ENCODE results near the gene RGS6.
A peak's percentile ranks its signal among the peaks of the same experiment; 100 is the strongest.

The RGS6 gene

DNA sequence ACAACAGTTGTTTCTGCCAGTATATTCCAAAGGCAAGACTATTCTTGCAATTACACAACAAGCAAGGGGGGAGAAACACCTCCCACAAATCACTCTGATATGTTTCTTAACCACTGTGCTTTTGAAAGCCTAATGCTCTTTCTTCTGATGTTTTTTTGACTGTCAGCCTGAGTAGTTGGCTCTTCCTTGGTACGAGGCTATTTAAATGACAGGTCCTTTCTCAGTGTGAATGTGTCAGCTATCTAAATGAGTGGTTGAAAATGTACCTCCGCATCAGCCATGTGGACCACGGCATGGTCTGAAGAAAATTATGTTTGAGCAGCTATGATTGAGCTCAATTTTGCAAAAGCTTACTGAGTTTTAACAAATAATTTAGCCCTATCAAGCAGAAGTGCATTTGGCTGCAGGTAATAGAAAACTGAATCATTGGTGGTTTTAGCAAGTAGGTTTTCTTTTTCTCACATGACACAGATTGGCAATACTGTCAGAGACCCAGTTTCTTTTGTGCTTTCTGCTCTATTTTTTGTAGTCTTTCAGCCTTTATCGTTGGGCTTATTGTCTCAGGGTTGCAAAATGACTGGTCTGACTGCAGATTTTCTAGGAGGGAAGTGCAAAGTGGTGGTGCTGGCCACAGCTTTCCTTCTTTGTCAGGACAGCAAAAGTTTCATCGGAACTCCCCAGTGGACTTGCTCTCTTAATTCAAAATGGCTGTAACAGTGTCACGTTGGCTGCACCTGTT is 162.8 kb downstream of the RGS6 start:
- DNase-seq, result no peak

GRCh38 chr14:72097173-72097783 is 165.0 kb downstream of the RGS6 start:
- no peak for DNase-seq

GRCh38 chr14:72098210-72098609 is 166.0 kb downstream of the RGS6 start:
- DNase-seq, result no peak

DNA sequence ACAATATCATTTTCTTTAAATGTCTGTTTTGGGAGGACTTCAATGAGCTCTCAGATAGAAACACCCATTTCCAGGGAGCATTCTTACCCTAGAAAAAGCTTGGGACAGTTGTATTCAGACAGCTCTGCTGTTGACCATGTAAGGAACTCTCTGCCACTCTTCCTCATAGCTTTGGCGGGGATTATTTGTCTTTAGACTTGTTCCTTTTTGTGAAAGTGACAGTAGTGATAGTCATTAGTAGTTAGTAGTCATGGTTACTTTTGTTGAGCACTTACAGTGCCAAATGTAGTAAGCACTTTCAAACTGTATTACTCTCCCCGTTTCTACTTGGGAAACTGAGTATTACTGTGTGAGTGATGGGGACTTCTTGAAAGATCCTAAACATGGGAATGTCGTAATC is 167.3 kb downstream of the RGS6 start:
- DNase-seq, result no peak

GRCh38 chr14:72104011-72104613 is 171.9 kb downstream of the RGS6 start:
- DNase-seq, result peak in 1 of 2 donors; percentile 4

GRCh38 chr14:72111911-72112310 is 179.7 kb downstream of the RGS6 start:
- no peak for DNase-seq

- no peak for DNase-seq
Measured at GRCh38 chr14:72118841-72119240, 186.6 kb downstream of the RGS6 start.

DNA sequence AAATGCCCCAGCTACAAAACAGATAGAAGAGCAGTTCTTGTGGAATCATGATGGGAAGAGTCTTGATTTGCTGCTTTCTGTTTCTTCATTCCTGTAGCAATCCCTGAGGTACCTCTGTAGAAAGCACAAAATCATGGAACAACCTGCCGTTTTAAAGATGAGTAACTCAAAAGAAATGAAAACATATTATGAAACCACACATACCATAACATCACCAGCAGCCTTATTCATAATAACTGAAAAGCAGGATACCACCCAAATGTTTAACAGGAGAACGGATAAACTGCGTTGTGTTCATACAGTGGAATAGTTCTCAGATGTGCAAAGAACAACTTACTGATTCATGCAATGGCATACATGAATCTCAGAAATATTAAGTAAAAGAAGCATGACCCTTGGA is 188.1 kb downstream of the RGS6 start:
- DNase-seq, result no peak

GRCh38 chr14:72123755-72124154 is 191.5 kb downstream of the RGS6 start:
- DNase-seq, result no peak

DNA sequence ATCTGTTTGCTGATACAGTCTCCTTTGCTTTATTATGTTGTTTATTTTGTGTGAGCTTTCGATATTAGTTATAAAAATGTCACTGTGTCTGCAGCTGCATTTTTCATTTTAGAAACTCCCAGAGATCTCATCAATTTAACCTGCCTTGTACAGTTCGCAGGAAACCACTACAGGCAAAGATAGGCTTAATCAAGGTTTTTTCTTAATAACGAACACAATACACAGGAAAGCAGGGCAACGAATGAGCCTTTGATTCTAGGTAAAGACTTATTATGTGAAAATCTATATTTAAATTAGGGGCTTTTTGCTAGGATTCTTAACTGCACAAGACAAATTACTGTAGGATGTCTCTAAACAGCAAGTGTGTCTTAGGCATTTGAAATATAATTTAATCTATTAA is 191.9 kb downstream of the RGS6 start:
- DNase-seq, result no peak

- no peak for DNase-seq
Measured at GRCh38 chr14:72126091-72126490, 193.9 kb downstream of the RGS6 start.

DNA sequence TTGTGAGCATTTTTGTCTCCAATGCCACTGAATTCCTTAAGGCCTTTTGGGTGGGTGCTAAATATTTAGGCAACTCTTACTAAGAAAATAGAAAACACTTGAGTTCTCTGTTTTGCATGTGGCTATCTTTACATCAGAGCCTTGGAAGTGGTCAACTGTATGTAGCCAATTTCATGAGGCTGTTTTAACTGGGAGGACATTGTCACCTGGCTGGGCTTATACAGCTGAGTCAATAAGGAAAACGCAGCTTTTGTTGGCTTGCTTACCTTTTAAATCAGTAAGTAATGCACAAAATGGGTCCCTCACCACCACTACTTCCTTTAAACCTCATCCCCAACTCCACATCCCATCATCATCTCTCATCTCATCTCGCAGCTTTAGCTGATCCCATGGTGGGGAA is 194.3 kb downstream of the RGS6 start:
- DNase-seq, result no peak

GRCh38 chr14:72128629-72129028 is 196.4 kb downstream of the RGS6 start:
- DNase-seq, result no peak

DNA sequence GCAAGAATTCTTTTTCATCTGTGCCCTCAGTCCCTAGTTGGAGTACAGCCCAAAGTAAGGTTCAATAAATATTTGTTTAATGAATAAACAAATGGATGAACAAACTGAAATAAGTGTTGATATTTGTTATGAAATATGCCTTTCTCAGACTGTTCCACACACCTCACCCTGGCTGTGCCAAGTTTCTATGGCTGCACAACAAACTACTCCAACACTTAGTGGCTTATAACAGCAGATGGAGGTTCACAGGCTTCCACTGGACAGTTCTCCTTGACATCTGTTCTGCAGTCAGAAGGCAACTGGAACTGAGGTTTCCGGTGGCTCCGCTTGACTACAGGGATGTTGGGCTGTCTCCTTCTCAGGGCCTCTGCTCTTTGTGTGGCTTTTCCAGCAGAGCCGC is 197.1 kb downstream of the RGS6 start:
- DNase-seq, result no peak

- no peak for DNase-seq
Measured at GRCh38 chr14:72141084-72141483, 208.9 kb downstream of the RGS6 start.

- DNase-seq, result no peak
Measured at GRCh38 chr14:72142328-72142727, 210.1 kb downstream of the RGS6 start.

DNA sequence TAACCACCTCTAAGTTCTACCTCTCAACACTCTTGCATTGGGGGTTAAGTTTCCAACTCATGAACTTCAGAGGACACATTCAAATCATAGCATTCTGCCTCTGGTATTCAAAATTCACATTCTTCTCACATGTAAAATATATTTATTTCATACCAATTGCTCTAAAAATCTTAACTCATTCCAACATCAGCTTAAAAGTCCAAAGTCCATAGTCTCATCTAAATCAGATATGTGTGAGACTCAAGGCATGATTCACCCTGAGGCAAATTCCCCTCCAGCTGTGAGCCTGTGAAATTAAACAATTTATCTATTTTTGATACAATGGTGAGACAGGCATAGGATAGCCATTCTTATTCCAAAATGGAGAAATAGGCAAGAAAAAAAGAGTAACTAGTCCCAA is 214.0 kb downstream of the RGS6 start:
- DNase-seq, result no peak

- DNase-seq, result no peak
Measured at GRCh38 chr14:72154645-72155378, 222.6 kb downstream of the RGS6 start.

- no peak for DNase-seq
Measured at GRCh38 chr14:72155379-72155993, 223.3 kb downstream of the RGS6 start.

DNA sequence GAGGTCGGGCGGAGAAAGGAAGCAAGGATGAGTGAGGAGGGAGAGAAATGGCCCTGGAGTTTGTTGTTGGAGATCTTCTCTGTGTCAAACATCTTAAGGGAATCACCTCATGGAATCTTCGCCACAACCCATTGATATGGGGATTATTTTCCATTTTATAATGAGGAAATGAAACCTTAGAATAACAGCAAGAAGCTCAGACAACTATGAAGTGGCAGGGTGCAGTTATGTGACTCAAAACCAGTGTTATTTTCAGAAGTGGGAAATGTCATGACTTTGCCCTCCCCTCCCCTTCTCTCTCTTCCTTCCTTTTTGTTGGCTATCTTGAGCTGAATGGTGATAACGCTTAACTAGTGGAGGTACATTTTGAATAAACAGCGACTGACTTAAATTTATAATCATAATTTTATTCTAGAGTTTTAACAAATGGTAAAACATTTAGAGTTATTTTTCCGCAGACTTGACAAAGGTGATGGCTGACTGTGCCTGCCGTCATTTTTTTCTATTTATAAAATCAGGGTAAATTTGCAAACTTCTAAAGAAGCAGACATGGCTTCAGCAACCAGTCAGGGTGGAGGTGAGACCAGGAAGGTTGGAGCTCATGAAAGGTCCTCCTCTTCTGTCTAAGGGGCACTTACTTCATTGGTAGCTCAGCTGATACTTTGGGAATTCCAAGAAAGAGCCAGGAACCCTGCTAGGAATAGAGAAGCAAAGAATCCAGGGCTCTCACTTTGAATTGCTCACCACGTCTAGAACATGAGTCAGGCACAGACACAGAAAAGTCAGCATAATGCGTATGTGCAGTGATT is 232.4 kb downstream of the RGS6 start:
- DNase-seq, result no peak

DNA sequence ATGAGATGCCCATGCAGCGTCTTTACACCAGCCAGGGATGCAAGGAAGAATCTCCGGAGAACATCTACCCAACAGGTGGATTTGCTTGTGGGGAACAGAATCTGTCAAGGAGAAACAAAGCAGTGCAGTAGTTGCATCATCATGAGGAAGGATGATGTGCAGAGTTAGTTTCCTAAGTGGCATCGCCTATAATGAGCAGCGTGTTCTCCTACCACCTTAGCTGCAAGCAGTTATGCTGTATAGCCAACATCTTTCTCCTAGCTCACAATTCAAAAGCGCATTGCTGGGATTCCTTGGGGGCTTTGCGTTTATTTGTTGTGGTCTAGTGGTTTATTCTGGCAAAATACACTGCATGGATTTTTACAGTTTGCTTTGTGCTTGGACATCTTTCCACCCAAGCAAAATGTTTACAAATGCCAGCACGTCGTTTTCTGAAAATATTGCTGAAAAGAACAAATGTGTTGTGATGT is 233.0 kb downstream of the RGS6 start:
- DNase-seq, result no peak

DNA sequence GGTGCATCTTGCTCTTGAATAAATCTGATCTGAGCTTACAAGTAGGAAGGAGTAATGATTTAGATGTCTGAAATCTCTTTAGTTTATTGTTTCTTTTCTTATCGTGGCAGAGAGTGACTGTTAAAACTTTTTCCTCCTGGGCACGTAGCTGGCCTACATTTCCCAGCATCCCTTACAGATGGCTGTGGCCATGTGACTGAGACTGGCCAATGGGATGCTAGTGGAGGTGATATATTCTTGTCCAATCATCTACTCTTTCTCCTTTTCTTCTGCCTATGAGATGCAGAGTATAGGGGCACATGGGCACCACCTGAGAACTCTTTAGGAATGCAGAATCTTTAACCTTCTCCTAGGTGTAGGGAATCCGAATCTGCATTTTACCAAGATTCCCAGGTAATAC is 237.3 kb downstream of the RGS6 start:
- DNase-seq, result no peak

Measured in CD4-positive, alpha-beta T cell treated with Interleukin-1 beta for 1 hour (primary cell).